ENCODE measurements around the gene PMM2.

PMM2 gene

GRCh38 chr16:8854298-8854948 lies 56.8 kb downstream of the PMM2 start:
- DNase-seq, result no peak

- no peak for DNase-seq
Observed at GRCh38 chr16:8855051-8855786, 57.6 kb downstream of the PMM2 start.

GRCh38 chr16:8855972-8856371 lies 58.3 kb downstream of the PMM2 start:
- no peak for DNase-seq

GRCh38 chr16:8858994-8859912 lies 61.6 kb downstream of the PMM2 start:
- no peak for DNase-seq

- no peak for DNase-seq
Observed at GRCh38 chr16:8859913-8860881, 62.6 kb downstream of the PMM2 start.

GRCh38 chr16:8861563-8862308 lies 64.1 kb downstream of the PMM2 start:
- no peak for DNase-seq

- no peak for DNase-seq
Observed at GRCh38 chr16:8862309-8863130, 64.9 kb downstream of the PMM2 start.

GRCh38 chr16:8863594-8864424 lies 66.2 kb downstream of the PMM2 start:
- no peak for DNase-seq

- DNase-seq, result no peak
Observed at GRCh38 chr16:8864480-8865110, 67.0 kb downstream of the PMM2 start.

GRCh38 chr16:8865145-8865882 lies 67.7 kb downstream of the PMM2 start:
- DNase-seq, result no peak

GRCh38 chr16:8866118-8866883 lies 68.7 kb downstream of the PMM2 start:
- no peak for DNase-seq

GRCh38 chr16:8866884-8867215 lies 69.2 kb downstream of the PMM2 start:
- no peak for DNase-seq

GRCh38 chr16:8867216-8867931 lies 69.7 kb downstream of the PMM2 start:
- DNase-seq, result no peak

- DNase-seq, result no peak
Observed at GRCh38 chr16:8867932-8868415, 70.3 kb downstream of the PMM2 start.

GRCh38 chr16:8868416-8869211 lies 71.0 kb downstream of the PMM2 start, which contains the start of gene CARHSP1:
Gene CARHSP1, minus strand, starts transcription at chr16:8869006. Its CDS starts 9,678 bp downstream, at chr16:8859328.
- DNase-seq, result peak; percentile 79
